Tibial nerve (tissue), 4 donors: ENCODE measurements around the gene ETV6. TPM values are rescaled to one million over a fixed set of nuclear protein-coding genes. Genes with fewer than 3 reads are reported as not detected.

Source experiments
- DNase-seq, 2 donors: peaks; one replicate each; pipeline ENCODE4 v3.0.0-alpha.2; 2019; ENCODE audit warnings: low spot score in 2 of 2
- H3K27ac ChIP-seq, 4 donors: fragments of 200-600 bp; sonication (generic) in 3 of 4; one replicate each; pipeline ENCODE4 v1.5.1; 2017 to 2019; ENCODE audit warnings: mild to moderate bottlenecking in 1 of 4
- H3K27me3 ChIP-seq, 2 donors: fragments of 200-600 bp; sonication (generic) in 1 of 2; one replicate each; pipeline versions ENCODE4 v1.5.1 to v1.6.0; 2017 to 2019
- H3K36me3 ChIP-seq, 3 donors: fragments of 200-600 bp; sonication (generic); one replicate each; pipeline ENCODE4 v1.5.1; 2018 to 2019
- H3K4me1 ChIP-seq, 4 donors: fragments of 200-600 bp; sonication (generic) in 3 of 4; one replicate each; pipeline ENCODE4 v1.5.1; 2017 to 2019
- H3K4me3 ChIP-seq, 4 donors: fragments of 200-600 bp; sonication (generic) in 3 of 4; one replicate each; pipeline ENCODE4 v1.5.1; 2017 to 2019; ENCODE audit warnings: mild to moderate bottlenecking in 1 of 4, moderate library complexity in 1 of 4
- H3K9me3 ChIP-seq, 4 donors: fragments of 200-600 bp; sonication (generic) in 3 of 4; one replicate each; pipeline ENCODE4 v1.5.1; 2017 to 2019
- CTCF ChIP-seq, 5 experiments: fragments of 200-600 bp in 3 of 5; fragments of 450-650 bp in 2 of 5; sonication (generic) in 3 of 5; IDR thresholded peaks; one replicate each; pipeline ENCODE4 v1.5.1; 2016 to 2019; ENCODE audit warnings: antibody characterized with exemption in 5 of 5, mild to moderate bottlenecking in 3 of 5, moderate library complexity in 2 of 5
- EP300 ChIP-seq, 2 donors: sonication (generic); formaldehyde crosslinking; IDR thresholded peaks; one replicate each; pipeline ENCODE4 v1.6.1; 2017; ENCODE audit warnings: antibody characterized with exemption in 2 of 2, mild to moderate bottlenecking in 1 of 2
- POLR2A ChIP-seq, 2 donors: fragments of 450-650 bp; IDR thresholded peaks; one replicate each; pipeline ENCODE4 v1.6.1; 2017; ENCODE audit warnings: antibody characterized with exemption in 2 of 2, mild to moderate bottlenecking in 2 of 2, moderate library complexity in 2 of 2
- WGBS, 2 donors: methylation state at CpG; one replicate each; pipeline ENCODE4 v1.1.5; 2018; 5-methylcytosine and 5-hydroxymethylcytosine counted together
- total RNA-seq, 4 donors: library from RNA; depleted of rRNA; stranded (reverse); fragments of >200 nt; gene quantifications; one replicate each; pipeline ENCODE4 v1.1.0, GENCODE V29; 2016

The ETV6 gene
- total RNA-seq, 4 donors from 2014 or later = 6.7 to 14.1 (median 8.3) TPM

- Histone ChIP-seq H3K27ac (peak overlapping the region in 1 of 4 donors; percentile 65), H3K27me3 (no peaks in the 10 kb centered on the region), H3K4me1 (peaks cover 0 to 61% (median 42%) of the 10 kb centered on the region in 4 donors), H3K9me3 (no peaks in the 10 kb centered on the region), H3K36me3 (no peaks in the 10 kb centered on the region), H3K4me3 (no peak overlapping the region)
- WGBS, 2 donors = 78 to 85% methylated on average over 4 of the region's 4 CpGs
- no peak for TF ChIP-seq CTCF (IDR thresholded peaks at IDR 0.05)
- DNase-seq = no peak
Measured at GRCh38 chr12:11833174-11833895, 183.9 kb downstream of the ETV6 start.

- H3K4me1 ChIP-seq = peaks cover 0 to 61% (median 47%) of the 10 kb centered on the region in 4 donors
- no peaks in the 10 kb centered on the region for H3K27me3 ChIP-seq
- no peak for DNase-seq
Measured at GRCh38 chr12:11834104-11834812, 184.8 kb downstream of the ETV6 start.

GRCh38 chr12:11834931-11835330, 185.5 kb downstream of the ETV6 start:
- H3K27ac ChIP-seq = peak overlapping the region in 2 of 4 donors; percentile 20 to 65
- TF ChIP-seq CTCF (IDR thresholded peaks at IDR 0.05) (no peak), EP300 (IDR thresholded peaks at IDR 0.05) (no peak), POLR2A (IDR thresholded peaks at IDR 0.05) (no peak)
- DNase-seq = no peak
- 74 to 89% methylated on average over 3 of the region's 3 CpGs for WGBS, 2 donors
- H3K4me3 ChIP-seq = no peak overlapping the region
- H3K27me3 ChIP-seq = no peaks in the 10 kb centered on the region
- peaks cover 0 to 61% (median 45%) of the 10 kb centered on the region in 4 donors for H3K4me1 ChIP-seq
- H3K9me3 ChIP-seq = no peaks in the 10 kb centered on the region
- H3K36me3 ChIP-seq = peaks cover 0 to 5% (median 0%) of the 10 kb centered on the region in 3 donors

More at GRCh38 chr12:11834104-11834812, 184.8 kb downstream of the ETV6 start:
- Histone ChIP-seq H3K27ac (peak overlapping the region in 2 of 4 donors; percentile 20 to 65), H3K36me3 (no peaks in the 10 kb centered on the region), H3K9me3 (no peaks in the 10 kb centered on the region), H3K4me3 (no peak overlapping the region)
- WGBS, 2 donors = 69 to 76% methylated on average over 4 of the region's 4 CpGs
- TF ChIP-seq EP300 (IDR thresholded peaks at IDR 0.05) (no peak), POLR2A (IDR thresholded peaks at IDR 0.05) (no peak)

GRCh38 chr12:11836282-11837151, 187.0 kb downstream of the ETV6 start:
- no peak for DNase-seq
- Histone ChIP-seq H3K4me1 (peaks cover 0 to 55% (median 42%) of the 10 kb centered on the region in 4 donors), H3K27me3 (no peaks in the 10 kb centered on the region), H3K4me3 (no peak overlapping the region), H3K36me3 (peaks cover 0 to 19% (median 0%) of the 10 kb centered on the region in 3 donors), H3K27ac (peak overlapping the region in 3 of 4 donors; percentile 9 to 65 (median 48)), H3K9me3 (no peaks in the 10 kb centered on the region)
- TF ChIP-seq POLR2A (IDR thresholded peaks at IDR 0.05) = no peak
- peak in 1 of 2 donors; percentile 44 for TF ChIP-seq EP300 (IDR thresholded peaks at IDR 0.05)
- WGBS, 2 donors = 63 to 71% methylated on average over 14 of the region's 14 CpGs

GRCh38 chr12:11837216-11837934, 187.9 kb downstream of the ETV6 start:
- Histone ChIP-seq H3K9me3 (no peaks in the 10 kb centered on the region), H3K4me3 (no peak overlapping the region), H3K4me1 (peaks cover 0 to 55% (median 42%) of the 10 kb centered on the region in 4 donors), H3K36me3 (peaks cover 0 to 26% (median 0%) of the 10 kb centered on the region in 3 donors), H3K27me3 (no peaks in the 10 kb centered on the region), H3K27ac (peak overlapping the region in 3 of 4 donors; percentile 9 to 77 (median 58))
- WGBS, 2 donors = 60 to 87% methylated on average over 3 of the region's 3 CpGs
- DNase-seq = no peak
- TF ChIP-seq CTCF (IDR thresholded peaks at IDR 0.05) = no peak
- TF ChIP-seq EP300 (IDR thresholded peaks at IDR 0.05) = no peak
- TF ChIP-seq POLR2A (IDR thresholded peaks at IDR 0.05) = no peak
